Dermis microvascular lymphatic vessel endothelial cell (primary cell): ENCODE results near the gene CTU2. TPM values are rescaled to one million over a fixed set of nuclear protein-coding genes. Genes with fewer than 3 reads are reported as not detected.
A peak's percentile ranks its signal among the peaks of the same experiment; 100 is the strongest.
"Not testable (repeated sequence)": the region's sequence is repeated elsewhere in the genome, so short reads cannot be mapped to it uniquely, and the experiment has no call there.

Experiments used
- DNase-seq, 2 donors: peaks; one replicate each; pipeline versions ENCODE4 v3.0.0 to v3.0.0-alpha.2; 2010; ENCODE audit warnings: low read depth in 2 of 2
- total RNA-seq: library from RNA; depleted of rRNA; stranded (reverse); fragments of >200 nt; gene quantifications from 2 replicates; pipeline ENCODE4 v1.2.1, GENCODE V29; 2014

The CTU2 gene
- 10.8 and 12.8 TPM in 2 replicates for total RNA-seq

DNA sequence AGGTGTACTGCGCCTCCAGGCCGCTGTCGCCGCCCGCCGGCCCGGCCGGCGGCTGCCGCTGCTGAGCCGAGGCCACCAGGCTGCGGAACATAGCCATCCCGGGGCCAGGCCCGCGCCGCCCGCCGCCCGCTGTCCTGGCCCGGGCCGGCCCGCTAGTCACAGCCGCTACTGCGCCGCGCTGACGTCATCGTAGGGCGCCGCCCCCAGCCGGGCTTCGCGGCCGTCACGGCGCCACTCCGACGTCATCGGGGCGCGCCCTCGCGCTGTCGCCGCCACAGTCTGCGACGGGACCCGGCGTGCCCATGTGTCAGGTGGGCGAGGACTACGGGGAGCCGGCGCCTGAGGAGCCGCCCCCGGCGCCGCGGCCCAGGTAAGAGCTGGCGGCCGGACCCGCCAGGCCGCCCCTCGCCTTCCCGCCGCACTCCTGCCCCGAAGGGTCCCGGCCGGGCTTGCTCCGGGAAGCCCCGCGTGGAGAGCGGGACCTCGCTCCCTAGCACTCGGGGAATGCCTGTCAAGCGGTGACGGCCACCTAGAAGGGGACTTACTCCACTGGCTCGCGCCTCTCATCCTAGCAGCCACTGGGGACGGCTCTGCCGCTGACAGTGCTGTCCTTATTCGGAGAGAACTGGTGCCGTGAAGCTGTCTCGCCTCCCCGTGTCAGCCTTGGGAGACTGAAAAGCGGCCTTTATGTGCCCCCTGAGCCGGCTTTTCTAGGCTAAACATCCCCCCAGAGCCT is at the start of gene CTU2, which contains the start of gene RNF166:
Gene CTU2 (plus strand): TSS at position 275 of the 736 bp plus-strand sequence. CDS start 28 bp downstream, at position 303.
Gene RNF166 (minus strand): TSS at position 180 of the 736 bp plus-strand sequence. CDS start 83 bp downstream, at position 97.
- peak; percentile 71 to 92 for DNase-seq

DNA sequence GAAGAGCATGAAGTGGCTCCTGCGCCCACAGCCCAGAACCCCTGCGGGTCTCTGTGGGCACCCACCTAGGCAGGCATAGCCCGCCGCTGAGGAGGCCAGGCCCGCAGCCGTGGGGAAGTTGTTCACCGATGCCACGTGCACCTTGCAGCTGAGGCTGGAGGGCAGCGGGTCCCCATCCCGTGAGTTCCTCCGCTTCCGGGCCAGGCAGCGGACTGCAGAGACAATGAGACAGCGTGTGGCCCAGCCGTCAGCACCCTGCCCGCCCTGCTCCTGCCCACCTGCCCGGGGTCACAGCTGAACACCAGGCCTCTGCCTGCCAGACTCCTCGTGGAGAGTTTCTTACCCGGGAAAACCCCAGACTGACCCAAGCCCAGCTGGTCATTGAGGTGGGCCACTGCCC is 48.9 kb upstream of the CTU2 start:
- no peak for DNase-seq

DNA sequence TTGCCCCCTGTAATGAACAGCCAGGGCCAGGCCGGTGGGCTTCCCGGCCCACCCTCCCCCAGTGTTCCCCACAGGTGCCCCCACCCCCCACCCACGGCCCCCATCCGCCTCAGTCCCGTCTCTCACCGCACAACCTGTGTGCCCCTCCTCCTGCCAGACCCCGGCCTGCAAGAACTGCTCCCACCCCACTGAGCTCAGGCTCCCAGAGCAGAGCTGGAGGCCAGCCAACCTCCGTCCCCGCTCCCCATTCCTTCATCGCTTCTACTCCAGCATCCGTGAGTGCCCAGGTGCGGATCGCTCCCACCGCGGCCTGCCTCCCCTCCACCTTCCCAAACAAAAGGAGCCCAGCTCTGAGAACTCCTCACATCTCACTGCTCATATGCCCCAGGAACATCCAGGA is 47.6 kb upstream of the CTU2 start:
- no peak for DNase-seq

DNA sequence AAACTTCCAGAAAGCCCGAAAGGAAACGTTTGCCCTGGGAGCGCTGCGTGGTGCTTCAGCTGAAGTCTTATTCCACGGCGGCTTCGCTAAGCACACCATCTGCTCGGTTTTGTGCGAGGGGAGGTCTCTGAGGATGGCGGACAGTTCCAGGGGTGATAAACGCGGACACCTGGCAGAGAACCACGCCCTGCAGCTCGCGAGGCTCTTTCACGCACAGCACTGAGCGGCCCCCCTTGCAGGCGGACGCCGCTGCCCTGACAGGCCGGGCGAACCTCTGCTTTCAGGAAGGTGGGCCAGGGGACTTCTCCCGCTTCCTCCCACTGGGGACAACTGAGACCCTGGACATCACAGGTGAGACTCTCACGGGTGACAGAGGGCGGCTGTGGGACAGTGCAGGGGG is 47.1 kb upstream of the CTU2 start:
- no peak for DNase-seq

DNA sequence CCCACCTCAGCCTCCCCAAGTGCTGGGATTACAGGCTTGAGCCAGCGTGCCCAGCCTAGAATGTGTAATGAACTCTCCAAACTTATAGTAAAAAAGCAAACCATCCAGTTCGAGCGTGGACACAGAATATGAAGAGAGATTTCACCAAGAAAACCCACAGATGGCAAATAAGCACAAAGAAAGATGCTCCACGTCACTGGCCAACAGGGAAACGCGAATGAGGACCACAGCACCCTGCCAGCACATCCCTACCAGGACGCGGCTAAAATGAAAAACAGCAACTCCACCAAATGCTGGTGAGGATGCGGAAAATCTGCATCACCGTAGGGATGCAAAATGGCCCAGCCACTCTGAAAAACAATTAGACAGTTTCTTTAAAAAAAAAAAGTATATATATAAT is 44.8 kb upstream of the CTU2 start:
- no peak for DNase-seq

DNA sequence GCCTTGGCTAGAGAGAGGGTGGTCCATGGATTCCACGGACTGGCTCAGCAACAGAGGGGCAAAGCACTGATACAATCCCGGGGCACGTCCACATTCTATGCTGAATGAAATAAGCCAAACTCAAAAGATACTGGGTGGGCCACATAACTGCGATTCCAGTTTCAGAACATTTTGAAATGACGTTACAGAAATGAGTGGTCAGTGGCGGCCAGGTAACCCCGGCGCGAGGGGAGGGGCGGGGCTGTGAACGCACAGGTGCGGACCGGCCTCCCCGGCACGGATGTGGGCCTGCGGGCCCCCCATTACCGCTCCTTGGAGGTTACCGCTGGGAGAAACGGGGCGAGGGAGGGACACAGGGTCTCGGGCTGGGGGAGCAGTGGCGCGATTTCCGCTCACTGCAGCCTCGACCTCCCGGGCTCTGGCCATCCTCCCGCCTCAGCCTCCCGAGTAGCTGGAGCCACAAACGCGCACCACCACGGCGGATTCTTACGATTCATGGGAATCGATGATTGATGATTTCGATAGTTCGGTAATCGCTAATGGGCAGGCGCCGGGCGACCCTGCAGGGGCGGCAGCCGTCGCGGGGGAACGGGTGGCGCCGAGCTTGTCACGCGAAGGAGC is 44.0 kb upstream of the CTU2 start:
- DNase-seq: peak in 1 of 2 donors; percentile 20

DNA sequence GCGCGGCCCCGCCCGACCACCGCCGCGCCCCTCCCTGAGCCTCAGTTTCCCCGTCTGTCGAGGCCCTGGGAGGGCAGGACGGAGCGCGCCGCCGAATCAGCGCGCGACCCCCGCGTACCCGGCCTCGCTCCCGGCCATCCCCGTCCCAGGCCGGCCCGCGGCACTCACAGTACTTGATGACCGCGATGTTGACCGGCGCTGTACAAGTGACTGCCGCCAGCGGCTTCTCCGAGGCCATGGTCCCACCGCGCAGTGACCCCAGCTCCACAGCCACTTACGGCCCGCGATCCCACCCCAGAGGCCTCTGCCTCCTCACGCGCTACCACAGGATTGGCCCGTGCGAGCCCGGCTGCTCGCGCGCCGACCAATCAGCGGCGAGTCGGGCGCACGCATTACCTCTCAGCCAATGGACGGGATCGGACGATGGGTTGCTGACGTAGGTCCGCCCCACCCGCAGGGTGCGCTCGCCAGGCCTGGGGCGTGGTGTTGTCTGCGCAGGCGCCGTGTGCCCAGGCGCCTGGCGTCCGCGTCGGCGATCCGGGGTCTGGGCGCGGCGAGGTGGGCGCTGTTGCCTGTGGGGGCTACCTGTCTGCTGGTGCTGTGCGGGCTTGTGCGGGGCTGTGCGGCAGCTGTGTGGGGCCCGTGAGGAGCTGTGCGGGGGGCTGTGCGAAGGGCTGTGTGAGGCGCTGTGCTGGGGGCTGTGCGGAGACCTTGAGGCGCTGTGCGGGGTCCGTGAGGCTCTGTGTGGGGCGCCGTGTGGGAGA is 43.3 kb upstream of the CTU2 start, which contains the start of gene MVD:
Gene MVD (minus strand): TSS at position 249 of the 764 bp plus-strand sequence. CDS start 11 bp downstream, at position 238.
- DNase-seq: peak; percentile 96 to 99

DNA sequence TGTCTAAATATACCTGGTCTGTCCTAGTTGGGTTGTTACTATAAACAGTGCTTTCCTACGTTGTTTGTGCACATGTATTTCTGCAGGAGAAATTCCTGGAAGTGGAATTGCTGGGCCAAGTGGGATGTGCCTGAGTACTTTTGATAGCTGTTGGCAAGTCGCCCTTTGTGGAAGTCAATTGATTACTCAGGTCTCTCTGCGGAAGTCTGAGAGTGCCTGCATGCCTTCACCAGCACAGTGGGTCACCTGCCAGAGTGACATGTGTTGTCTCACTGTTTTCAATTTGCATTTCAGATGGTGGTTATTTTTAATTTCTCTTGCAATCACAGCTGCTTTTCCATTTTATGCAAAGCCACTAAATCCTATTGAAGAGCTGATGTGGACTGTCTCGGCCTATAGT is 41.2 kb upstream of the CTU2 start:
- DNase-seq: peak; percentile 96 to 97

DNA sequence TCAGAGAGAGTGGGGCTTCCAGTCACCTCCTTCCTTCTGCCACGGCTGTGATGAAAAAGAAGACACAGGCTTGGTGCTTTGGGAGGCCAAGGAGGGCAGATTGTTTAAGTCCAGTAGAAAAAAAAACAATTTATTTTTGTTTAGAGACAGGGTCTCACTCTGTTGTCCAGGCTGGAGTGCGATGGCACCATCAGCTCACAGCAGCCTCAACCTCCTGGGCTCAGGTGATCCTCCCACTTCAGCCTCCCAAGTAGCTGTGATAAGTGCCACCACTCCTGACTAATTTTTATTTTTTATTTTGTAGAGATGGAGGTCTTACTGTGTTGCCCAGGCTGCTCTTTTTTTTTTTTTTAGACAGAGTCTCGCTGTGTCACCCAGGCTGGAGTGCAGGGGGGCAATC is 40.7 kb upstream of the CTU2 start:
- no peak for DNase-seq

DNA sequence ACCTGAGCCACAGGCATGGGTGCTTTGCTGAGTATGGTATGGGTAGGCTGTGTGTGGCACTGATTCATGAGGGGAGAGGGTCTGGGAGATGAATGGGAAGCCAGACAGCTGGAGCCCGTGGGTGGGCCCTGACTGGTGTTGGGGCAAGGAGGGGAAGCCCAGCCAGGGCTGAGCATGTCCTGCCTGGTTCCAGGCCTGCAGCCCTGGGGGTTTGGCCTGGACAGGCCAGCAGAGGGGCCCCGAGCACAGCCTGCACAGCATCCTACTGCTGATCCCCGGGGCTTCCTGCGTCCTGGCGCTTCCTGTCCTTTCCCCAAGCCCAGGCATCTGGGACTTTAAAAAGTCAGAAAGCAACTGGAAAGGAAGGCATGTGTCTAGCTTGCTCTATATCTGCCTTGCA is 38.8 kb upstream of the CTU2 start:
- DNase-seq: peak in 1 of 2 donors; percentile 56

DNA sequence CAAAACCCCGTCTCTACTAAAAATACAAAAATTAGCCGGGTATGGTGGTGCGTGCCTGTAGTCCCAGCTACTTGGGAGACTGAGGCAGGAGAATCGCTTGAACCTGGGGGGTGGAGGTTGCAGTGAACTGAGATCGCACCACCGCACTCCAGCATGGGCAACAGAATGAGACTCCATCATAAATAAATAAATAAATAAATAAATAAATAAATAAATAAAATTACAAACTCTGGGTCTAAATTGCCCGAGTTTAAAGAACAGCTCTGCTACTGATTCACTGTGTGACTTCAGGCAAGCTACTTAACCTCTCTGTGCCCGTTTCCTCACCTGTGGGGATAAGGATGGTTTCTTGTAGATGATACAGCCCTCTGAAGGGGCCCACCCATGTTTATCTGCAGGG is 36.8 kb upstream of the CTU2 start:
- DNase-seq: not testable (repeated sequence)

DNA sequence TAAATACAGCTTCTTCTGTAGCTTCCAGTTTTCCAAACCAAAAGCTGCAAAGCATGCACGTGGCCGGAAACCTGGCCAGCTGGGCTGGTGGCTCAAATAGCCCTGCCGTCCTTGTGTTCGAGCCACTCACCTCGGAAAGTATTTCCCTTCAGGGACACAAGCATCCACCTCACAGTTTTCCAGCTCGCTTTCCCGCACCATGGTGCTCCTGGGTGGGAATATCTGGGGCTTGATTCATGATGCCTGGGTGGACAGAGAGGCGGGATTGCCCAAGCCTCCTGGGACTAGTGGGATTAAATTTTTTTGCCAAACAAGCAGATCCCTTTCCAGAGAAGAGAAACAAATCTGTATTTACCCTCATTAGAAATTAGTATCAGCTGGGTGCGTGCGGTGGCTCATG is 36.3 kb upstream of the CTU2 start:
- DNase-seq: no peak

DNA sequence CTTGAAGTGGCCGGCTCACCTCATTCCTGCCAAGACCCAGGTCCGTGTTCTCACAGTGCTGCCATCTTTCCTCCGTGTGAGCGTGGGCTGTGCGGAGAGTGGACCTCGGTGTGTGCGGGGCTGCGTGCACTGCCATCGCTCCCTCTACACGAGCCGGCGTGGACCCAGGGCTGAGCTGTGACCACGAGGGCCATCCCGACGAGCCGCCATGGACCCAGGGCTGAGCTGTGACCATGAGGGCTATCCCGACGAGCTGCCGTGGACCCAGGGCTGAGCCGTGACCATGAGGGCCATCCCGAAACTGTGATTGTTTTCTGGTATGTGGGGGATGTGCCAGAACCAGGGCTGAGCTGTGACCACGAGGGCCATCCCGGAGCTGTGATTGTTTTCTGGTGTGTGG is 34.5 kb upstream of the CTU2 start:
- no peak for DNase-seq

DNA sequence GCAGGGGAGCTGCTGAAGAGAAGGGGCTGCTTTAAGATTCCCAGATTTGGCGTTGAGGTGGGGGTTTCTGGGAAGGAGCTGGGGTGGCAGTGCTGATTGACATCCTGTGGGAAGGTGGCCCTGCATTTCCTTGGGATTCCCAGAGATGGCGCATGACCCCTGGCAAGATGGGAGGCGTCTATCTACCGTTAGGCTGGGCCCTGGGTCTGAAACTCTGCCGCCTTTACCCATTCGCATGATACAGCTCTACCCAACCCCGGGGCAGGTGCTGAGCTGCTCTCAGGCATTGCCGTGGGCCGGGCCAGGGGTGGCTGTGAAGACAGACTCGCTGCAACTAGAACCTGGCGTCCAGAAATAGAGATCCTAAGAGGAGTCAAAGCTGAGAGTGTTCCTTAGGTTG is 33.5 kb upstream of the CTU2 start:
- DNase-seq: no peak

DNA sequence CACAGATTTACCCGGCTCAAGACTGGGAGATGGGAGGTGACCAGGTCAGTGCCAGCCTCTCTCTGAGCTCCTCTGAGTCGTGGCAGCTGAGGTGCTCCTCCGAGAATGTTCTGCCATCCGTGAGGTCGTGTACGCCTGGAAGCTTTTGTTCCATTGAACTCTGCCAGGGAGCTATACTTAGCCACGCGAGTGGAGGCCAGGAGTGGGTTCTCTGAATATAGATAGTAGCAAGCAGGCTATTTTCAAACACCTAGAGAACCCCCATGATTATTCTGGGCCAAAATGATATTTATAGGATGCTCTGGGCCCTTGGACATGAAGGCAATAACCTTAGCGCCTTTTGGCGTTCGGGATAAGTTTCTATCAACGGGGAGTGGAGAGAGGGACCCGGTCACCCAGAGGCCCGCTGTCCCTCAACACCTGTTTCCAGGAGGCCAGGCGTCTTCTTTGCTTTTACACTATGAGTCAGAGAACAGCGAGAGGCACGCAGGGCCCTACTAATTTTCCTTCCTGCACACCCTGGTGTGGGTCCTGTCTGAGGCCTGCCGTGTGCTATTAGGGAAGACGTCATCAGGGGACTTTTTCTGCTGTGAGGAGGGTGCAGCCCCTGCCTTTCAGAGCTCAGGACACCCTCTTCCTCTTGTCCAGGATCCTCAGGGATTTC is 32.5 kb upstream of the CTU2 start:
- no peak for DNase-seq

DNA sequence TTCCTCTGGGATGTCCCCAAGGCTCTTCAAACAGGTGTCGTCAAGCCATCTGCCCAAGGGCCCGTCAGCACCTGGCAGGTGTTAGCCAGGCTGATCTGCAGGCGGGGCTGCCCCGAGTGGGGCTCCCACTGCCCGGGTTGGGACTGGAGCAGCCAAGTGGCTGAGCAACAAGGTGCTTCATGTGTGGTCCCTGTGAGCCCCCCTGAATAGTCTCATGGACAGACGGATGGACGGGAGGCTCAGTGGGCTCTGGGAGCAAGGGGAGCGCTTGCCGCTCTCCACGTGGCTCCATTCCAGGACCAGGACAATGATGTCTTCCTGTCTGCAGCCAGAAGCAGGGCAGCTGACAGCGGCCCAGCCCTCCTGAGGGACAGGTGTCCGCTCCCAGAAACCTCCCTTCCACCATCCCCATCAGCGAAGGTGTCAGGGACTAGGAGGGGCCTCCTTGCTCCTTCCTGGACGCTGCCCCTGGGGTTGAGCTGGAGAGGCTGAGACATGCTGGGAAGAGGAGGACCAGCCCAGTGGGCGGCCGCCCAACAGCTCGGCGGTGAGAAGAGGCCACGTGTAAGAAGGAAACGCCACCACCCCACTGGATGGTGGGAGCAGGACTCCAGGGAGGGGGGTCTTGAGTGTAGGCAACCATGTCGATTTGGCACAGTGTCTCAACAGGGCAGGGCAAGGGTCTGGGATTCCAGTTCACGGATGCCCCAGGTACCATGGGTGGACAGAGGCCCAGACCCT is 29.6 kb upstream of the CTU2 start:
- no peak for DNase-seq

DNA sequence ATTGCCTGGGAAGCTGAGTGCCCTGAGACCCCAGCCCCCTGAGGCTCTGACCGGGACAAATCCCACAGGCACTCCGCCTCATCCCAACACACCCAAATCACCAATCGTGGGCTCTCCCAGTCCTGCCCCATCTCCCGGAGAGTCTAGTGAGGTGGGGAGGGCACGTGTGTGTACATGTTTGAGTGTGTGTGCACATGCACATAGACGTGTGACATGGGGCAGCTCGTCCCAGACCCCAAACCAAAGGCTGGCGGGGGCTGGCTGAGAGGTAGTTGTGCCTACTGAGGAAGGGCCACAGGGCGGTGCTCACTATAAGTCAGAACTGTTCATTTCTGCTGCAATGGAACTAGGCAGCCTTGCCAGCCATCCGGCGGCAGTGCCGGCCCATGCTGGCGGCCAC is 28.6 kb upstream of the CTU2 start:
- no peak for DNase-seq

DNA sequence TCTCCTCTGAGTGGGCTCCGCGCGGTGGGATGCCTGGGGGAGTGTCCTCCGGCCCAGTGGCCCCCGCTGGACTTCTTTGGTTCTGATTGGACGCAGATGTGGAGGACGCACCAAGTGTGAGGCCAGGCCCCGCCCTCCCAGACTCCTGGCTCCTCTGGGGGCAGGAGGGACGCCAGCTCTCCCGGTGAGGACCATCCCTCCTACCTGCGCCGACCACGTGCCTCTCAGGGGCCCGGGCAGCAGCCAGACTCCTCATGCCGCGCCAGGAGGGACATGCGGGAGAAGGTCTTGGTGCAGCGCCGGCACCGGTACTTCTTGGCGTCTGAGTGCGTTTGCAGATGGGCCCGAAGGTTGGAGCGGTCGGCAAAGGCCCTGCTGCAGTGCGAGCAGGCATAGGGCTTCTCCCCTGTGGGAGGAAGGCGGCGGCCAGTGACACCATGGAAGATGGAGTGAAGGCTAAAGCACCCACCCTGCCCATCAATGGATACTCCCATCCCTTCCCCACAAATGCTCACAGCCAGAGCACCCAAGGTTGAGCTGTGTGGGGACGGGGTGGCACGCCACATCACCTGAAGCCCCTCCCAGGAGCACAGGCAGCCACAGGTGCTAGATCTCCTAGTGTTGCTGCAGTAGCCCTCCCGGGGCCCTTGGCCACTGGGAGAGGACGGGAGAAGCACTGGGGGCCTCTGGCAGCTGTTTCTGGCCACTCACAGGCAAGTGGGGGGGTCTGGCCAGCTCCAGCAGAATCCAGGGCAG is 27.9 kb upstream of the CTU2 start:
- DNase-seq: no peak

DNA sequence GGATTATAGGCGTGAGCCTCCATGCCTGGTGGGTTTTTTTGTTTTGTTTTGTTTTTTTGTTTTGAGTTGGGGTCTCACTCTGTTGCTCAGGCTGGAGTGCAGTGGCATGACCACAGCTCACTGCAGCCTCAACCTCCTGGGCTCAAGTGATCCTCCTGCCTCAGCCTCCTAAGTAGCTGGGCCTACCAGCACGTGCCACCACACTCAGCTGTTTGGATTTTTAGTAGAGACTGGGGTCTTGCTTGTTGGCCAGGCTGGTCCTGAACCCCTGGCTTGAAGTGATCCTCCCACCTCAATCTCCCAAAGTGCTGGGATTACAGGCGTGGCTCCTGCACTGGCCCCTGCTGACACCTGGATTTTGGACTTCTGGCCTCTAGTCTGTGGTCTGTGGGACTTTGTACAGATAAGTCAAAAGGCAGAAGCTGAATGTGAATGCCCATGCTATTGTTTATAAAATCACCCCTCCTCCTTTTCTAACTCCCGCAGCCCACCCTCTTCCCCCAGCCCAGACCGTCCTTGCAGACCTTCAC is 25.7 kb upstream of the CTU2 start:
- DNase-seq: no peak

DNA sequence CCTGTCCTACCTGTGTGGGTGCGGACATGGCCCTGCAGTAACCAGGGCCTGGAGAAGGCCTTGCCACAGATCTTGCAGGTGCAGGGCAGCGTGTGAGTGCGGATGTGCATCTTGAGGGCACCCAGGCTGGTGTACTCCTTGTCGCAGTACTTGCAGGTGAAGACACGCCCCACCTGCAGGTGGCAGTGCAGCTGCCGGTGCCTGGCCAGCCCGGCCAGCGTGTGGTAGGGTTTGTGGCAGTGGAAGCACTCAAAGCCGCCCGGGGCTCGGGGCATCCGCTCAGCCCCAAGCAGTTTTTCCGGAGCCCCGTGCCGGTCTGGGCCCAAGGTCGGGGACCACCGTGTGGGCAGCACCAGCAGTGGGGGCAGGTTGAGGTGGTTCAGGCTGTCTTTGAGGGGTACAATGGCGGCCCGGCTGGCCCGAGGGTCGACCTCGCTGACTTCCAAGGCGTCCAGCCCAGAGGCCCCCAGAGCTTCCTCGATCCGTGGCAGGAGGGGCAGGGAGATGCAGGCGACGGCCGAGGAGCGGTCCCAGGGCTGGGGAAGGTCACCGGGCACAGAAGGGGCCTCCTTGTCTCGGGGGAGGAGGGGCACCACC is 25.1 kb upstream of the CTU2 start:
- peak in 1 of 2 donors; percentile 36 for DNase-seq
